GM12801 (cell line): ENCODE results near the gene ID4.

ENCODE experiments used
- TF ChIP-seq, protein P1 (sequence below): IDR thresholded peaks from one replicate; pipeline ENCODE4 v1.5.1; 2011; ENCODE audit warnings: control low read depth; ENCODE audit not compliant: insufficient read length; ENCODE audit errors: extremely low read depth

ID4 gene

DNA sequence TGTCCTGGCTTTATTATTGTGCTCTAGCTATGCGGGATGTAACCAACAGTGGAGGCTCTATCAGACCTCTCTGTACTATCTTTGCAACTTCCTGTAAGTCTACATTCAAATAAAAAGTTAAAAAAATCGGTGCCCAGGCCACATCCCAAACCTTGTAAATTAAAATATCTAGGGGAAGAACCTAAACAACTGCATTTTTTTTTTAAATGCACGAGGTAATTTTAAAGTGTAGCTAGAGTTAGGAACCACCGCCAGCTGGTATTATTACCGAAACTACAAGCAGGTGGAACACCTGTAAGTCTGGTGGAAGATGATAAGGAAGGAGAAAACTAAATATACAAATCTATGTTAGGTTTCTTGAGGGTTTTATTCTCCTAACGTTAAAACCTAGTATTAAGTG is 34.5 kb upstream of the ID4 start:
- TF ChIP-seq, protein P1, sequence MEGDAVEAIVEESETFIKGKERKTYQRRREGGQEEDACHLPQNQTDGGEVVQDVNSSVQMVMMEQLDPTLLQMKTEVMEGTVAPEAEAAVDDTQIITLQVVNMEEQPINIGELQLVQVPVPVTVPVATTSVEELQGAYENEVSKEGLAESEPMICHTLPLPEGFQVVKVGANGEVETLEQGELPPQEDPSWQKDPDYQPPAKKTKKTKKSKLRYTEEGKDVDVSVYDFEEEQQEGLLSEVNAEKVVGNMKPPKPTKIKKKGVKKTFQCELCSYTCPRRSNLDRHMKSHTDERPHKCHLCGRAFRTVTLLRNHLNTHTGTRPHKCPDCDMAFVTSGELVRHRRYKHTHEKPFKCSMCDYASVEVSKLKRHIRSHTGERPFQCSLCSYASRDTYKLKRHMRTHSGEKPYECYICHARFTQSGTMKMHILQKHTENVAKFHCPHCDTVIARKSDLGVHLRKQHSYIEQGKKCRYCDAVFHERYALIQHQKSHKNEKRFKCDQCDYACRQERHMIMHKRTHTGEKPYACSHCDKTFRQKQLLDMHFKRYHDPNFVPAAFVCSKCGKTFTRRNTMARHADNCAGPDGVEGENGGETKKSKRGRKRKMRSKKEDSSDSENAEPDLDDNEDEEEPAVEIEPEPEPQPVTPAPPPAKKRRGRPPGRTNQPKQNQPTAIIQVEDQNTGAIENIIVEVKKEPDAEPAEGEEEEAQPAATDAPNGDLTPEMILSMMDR: no peak

DNA sequence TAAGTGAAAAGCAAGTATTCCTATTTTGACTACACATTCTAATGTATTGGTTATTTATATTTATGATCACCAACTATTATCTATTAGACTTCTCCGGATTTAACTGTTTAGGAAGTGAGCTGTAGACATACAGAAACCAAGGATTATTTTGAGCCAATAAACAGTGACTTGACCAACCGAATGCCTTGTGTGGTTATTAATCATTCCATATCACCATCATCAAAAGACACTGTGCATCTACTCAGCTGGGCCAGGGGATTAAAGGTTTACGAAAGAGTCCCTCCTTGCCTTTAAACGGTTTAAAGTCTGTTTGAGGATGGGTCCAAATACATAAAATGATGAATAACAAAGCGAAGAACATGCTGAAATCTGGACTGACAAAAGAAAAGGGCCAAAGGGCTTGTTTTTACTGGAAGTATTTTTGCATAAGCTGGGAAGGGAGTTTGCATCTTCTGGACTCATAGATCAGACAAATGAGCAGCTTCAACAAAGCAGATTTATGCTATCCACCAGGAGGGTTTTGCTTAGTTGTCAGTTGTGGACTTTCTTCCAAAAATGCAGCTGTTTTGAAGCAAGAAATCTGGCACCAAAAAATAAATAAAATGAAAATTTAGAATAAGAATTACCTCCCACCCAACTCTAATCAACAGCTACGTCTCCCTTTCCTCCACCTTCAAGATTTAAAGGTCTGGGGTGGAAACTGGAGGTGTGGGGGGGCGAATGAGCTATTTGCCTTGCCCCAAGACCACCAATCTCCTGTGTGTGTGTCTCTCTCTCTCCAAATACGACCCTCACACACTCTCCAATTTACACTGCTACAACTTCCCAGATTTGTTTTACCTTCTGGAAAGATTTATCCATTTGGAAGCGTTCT is 33.6 kb upstream of the ID4 start:
- TF ChIP-seq, protein P1: no peak

DNA sequence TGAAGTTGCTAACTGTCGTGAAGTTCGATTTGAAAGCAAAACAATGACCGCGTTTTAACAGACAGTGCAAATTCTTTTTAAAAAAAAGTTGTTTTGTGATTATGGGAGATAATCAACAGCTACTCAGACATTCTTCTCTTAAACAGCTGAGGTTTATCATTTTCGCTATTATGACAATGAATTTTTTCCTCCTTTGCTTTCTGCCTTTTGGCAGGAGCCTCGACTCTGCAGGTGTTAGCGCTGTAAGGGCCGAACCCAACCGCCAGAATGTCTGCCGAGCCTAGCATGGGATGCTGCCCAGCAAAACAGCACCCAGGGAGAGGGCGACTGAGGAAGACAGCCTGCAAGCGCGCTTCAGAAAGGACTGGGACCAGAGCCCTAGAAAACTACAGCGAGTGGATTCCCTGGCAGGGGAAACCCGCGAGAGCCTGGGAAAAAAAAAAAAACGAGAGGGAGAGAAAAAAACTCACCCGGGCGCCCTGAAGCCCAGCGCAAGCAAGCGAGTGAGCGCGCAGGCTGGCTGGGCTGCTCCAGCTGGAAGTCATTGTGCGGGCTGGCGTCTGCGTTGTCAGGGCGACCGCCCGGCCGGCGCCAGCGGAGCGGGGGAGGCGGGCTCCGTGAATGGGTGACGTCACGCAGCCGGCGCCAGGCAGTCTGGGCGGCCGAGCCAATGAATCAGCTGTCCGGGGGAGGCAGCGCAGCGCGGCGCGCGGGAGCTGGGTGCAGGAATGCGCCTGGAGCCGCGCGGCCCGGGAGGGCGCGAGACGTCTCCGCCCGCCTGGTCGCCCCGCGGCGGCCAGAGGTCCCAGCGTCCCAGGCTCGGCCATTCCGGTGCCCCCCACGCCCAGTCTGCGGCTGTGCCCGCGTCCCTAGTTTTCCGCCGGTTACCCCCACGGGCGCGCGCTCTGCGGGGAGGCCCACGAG is 32.7 kb upstream of the ID4 start:
- TF ChIP-seq, protein P1: no peak

DNA sequence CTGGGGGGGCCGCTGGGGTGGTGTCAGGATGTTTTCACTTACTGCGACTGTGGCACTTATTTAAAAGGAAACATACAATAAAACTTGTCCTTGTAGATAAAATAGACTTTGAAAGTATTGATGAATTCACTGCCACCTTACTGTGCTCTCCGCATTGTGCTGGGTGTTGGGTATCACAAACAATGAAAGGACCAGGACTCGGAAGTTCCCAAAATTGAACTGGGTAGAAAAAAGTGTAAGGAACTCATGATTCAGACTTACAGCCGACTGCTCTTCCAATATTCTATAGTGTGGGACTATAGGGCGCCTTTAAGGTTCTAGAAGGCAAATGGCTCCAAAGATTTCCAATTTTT is 32.1 kb upstream of the ID4 start:
- TF ChIP-seq, protein P1: no peak

DNA sequence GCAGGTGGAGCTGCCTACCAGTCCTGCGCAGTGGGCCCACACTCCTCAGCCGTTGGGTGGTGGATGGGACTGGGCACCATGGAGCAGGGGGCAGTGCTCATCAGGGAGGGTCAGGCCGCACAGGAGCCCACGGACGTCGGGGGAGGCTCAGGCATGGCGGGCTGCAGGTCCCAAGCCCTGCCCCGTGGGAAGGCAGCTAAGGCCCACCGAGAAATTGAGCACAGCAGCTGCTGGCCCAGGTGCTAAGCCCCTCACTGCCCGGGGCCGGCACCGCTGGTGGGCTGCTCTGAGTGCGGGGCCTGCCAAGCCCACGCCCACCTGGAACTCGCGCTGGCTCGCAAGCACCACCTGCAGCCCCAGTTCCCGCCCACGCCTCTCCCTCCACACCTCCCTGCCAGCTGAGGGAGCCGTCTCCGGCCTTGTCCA is 30.2 kb upstream of the ID4 start:
- TF ChIP-seq, protein P1: no peak

DNA sequence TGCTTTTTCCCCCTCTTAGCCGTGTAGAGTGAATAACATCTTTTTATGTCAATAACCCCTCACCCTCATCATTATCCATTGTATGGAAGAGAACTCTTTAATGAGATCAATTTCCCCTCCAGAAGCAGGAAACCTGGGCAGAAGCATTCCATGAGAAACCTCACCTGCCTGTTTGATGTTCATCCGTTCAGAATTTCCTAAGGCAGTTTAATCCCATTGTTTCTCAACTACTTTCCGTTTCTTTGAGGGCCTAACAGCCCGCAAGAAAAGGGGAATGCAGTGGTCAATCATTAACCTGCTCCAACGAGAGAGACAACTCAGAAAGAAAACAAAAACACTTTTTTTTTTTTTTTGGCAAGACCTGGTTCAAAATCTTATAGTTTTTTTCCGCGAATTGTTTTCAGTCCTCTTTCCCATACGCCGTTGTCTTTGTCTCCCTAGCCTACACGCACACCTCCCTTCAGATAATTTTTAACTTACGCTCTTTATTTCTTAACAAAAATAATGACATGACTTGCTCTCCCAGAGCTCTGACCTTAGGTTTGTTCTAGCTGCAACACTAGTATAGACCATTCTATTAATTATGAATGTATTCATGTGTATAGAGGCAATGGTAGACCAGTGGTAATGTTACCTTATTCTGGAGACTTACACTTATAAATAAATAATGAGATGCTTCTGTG is 25.6 kb upstream of the ID4 start:
- TF ChIP-seq, protein P1: no peak
